HL-60 (cell line): ENCODE data around the gene PDE4A.

Source experiments
- POLR2AphosphoS5 ChIP-seq: IDR thresholded peaks from 2 replicates; pipeline ENCODE4 v1.6.1; 2012; ENCODE audit warnings: low read depth
- REST ChIP-seq: IDR thresholded peaks from 2 replicates; pipeline ENCODE4 v1.6.1; 2012; ENCODE audit warnings: low read depth; ENCODE audit not compliant: insufficient replicate concordance
- TF ChIP-seq, protein P1 (sequence below): IDR thresholded peaks from one replicate; pipeline ENCODE4 v1.5.1; 2011; ENCODE audit warnings: low read length, control low read depth, inconsistent platforms; ENCODE audit not compliant: insufficient read depth

DNA sequence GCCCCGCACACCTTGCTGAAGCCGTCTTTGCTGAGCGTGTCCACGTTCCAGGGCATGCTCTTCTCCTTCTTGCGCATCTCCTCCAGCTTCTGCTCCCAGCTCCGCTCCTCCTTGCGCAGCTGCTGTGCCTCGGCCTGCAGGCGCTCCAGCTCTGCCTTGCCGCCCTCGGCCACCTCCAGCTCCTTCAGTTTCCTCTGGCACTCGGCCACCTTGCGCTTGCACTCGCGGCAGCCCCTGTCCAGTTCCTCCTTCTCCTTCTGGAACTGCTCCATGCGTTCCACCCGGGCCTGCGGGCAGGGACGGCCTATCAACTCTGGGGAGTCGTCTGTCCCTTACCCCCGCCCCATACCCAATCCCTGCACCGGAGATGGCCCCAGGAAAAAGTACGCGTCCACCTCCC lies 24.4 kb upstream of the PDE4A start:
- TF ChIP-seq, protein P1, sequence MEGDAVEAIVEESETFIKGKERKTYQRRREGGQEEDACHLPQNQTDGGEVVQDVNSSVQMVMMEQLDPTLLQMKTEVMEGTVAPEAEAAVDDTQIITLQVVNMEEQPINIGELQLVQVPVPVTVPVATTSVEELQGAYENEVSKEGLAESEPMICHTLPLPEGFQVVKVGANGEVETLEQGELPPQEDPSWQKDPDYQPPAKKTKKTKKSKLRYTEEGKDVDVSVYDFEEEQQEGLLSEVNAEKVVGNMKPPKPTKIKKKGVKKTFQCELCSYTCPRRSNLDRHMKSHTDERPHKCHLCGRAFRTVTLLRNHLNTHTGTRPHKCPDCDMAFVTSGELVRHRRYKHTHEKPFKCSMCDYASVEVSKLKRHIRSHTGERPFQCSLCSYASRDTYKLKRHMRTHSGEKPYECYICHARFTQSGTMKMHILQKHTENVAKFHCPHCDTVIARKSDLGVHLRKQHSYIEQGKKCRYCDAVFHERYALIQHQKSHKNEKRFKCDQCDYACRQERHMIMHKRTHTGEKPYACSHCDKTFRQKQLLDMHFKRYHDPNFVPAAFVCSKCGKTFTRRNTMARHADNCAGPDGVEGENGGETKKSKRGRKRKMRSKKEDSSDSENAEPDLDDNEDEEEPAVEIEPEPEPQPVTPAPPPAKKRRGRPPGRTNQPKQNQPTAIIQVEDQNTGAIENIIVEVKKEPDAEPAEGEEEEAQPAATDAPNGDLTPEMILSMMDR = no peak
- TF ChIP-seq POLR2AphosphoS5 = no peak
- no peak for TF ChIP-seq REST
